SJCRH30 (cell line): Measurements from ENCODE around the gene LRRC8E. TPM values are rescaled to one million over a fixed set of nuclear protein-coding genes. Genes with fewer than 3 reads are reported as not detected.

Experiments used
- DNase-seq, 2 experiments: peaks; one replicate each; pipeline ENCODE4 v3.0.0-alpha.2; 2015 to 2020
- H3K27ac ChIP-seq: fragments of 250-450 bp; sonication (Bioruptor Pico); 2 replicates; pipeline ENCODE4 v1.5.1; 2020; ENCODE audit warnings: mild to moderate bottlenecking, moderate library complexity
- H3K27me3 ChIP-seq: fragments of 250-450 bp; sonication (Bioruptor Pico); 2 replicates; pipeline ENCODE4 v1.5.1; 2020; ENCODE audit warnings: mild to moderate bottlenecking, moderate library complexity
- H3K36me3 ChIP-seq: fragments of 250-450 bp; sonication (Bioruptor Pico); 2 replicates; pipeline ENCODE4 v1.5.1; 2020; ENCODE audit warnings: mild to moderate bottlenecking, moderate library complexity
- H3K4me1 ChIP-seq: fragments of 250-450 bp; sonication (Bioruptor Pico); 2 replicates; pipeline ENCODE4 v1.5.1; 2020; ENCODE audit warnings: mild to moderate bottlenecking, moderate library complexity
- H3K4me3 ChIP-seq: fragments of 250-450 bp; sonication (Bioruptor Pico); 2 replicates; pipeline ENCODE4 v1.5.1; 2020; ENCODE audit warnings: mild to moderate bottlenecking, moderate library complexity
- H3K9me3 ChIP-seq: fragments of 250-450 bp; sonication (Bioruptor Pico); replicated peaks from 2 replicates; pipeline ENCODE4 v1.5.1; 2020; ENCODE audit warnings: mild to moderate bottlenecking, moderate library complexity
- total RNA-seq: library from RNA; depleted of rRNA; stranded (reverse); fragments of >200 nt; shearing (Covaris generic); gene quantifications from 2 replicates; pipeline ENCODE4 v1.2.3, GENCODE V29; 2014; rRNA removed

Gene LRRC8E
- total RNA-seq, 1 experiment from 2014 or later, result 0.04 TPM

- H3K4me3 ChIP-seq, result no peak overlapping the region
- H3K27ac ChIP-seq, result no peak overlapping the region
- no peaks in the 10 kb centered on the region for H3K9me3 ChIP-seq
- peaks cover 10% of the 10 kb centered on the region; the same call in 1 of the 2 replicates for H3K36me3 ChIP-seq
- H3K27me3 ChIP-seq, result no peaks in the 10 kb centered on the region
- no peaks in the 10 kb centered on the region for H3K4me1 ChIP-seq
- no peak for DNase-seq
Observed at GRCh38 chr19:7940841-7941240, 52.5 kb downstream of the LRRC8E start.

- H3K36me3 ChIP-seq, result peaks cover 6% of the 10 kb centered on the region; the same call in 1 of the 2 replicates
- H3K4me3 ChIP-seq, result no peak overlapping the region
- no peak for DNase-seq
- no peaks in the 10 kb centered on the region for H3K27me3 ChIP-seq
- no peaks in the 10 kb centered on the region for H3K4me1 ChIP-seq
- H3K27ac ChIP-seq, result no peak overlapping the region
- no peaks in the 10 kb centered on the region for H3K9me3 ChIP-seq
Observed at GRCh38 chr19:7941895-7942596, 53.7 kb downstream of the LRRC8E start.

- no peaks in the 10 kb centered on the region for H3K9me3 ChIP-seq
- no peak for DNase-seq
- H3K4me3 ChIP-seq, result peak overlapping the region; percentile 82
- H3K27me3 ChIP-seq, result no peaks in the 10 kb centered on the region
- peak overlapping the region; percentile 82 for H3K27ac ChIP-seq
- H3K4me1 ChIP-seq, result no peaks in the 10 kb centered on the region
- peaks cover 6% of the 10 kb centered on the region; the same call in 1 of the 2 replicates for H3K36me3 ChIP-seq
Observed at GRCh38 chr19:7942981-7943443, 54.7 kb downstream of the LRRC8E start.

- H3K4me3 ChIP-seq, result peak within 1 kb of the TSS; percentile 82
- peak; percentile 99 for DNase-seq
- H3K4me1 ChIP-seq, result no peaks in the 10 kb centered on the region
- H3K27ac ChIP-seq, result peak within 1 kb of the TSS; percentile 82
- H3K27me3 ChIP-seq, result no peaks in the 10 kb centered on the region
- H3K36me3 ChIP-seq, result peaks cover 6% of the 10 kb centered on the region; the same call in 1 of the 2 replicates
- H3K9me3 ChIP-seq, result no peaks in the 10 kb centered on the region
Observed at GRCh38 chr19:7943444-7944176, 55.3 kb downstream of the LRRC8E start, which contains the start of gene TIMM44. Gene TIMM44, minus strand, starts transcription at chr19:7943666. Its CDS starts 15 bp downstream, at chr19:7943651.

- Histone ChIP-seq H3K4me3 (peak overlapping the region; percentile 82), H3K9me3 (no peaks in the 10 kb centered on the region), H3K27me3 (no peaks in the 10 kb centered on the region), H3K27ac (peak overlapping the region; percentile 82), H3K4me1 (no peaks in the 10 kb centered on the region), H3K36me3 (peaks cover 6% of the 10 kb centered on the region; the same call in 1 of the 2 replicates)
- peak; percentile 92 to 96 for DNase-seq
Observed at GRCh38 chr19:7944177-7944761, 56.0 kb downstream of the LRRC8E start.

GRCh38 chr19:7947939-7948338, 59.6 kb downstream of the LRRC8E start:
- no peaks in the 10 kb centered on the region for H3K9me3 ChIP-seq
- no peaks in the 10 kb centered on the region for H3K4me1 ChIP-seq
- no peak for DNase-seq
- no peaks in the 10 kb centered on the region for H3K36me3 ChIP-seq
- H3K4me3 ChIP-seq, result no peak overlapping the region
- no peaks in the 10 kb centered on the region for H3K27me3 ChIP-seq
- no peak overlapping the region for H3K27ac ChIP-seq

Other genes starting within 250 kb of the LRRC8E start
- gene RETN, start 219.5 kb upstream of the LRRC8E start, total RNA-seq, result not detected in 2 replicates
- not detected in 2 replicates for gene MCEMP1, start 211.4 kb upstream of the LRRC8E start, total RNA-seq
- gene TRAPPC5, start 207.7 kb upstream of the LRRC8E start, total RNA-seq, result 18.5 and 25.1 TPM in 2 replicates
- not detected in 2 replicates for gene FCER2, start 186.4 kb upstream of the LRRC8E start, total RNA-seq
- gene CLEC4G, start 156.4 kb upstream of the LRRC8E start, total RNA-seq, result not detected in 2 replicates
- gene CD209, start 141.0 kb upstream of the LRRC8E start, total RNA-seq, result not detected in 2 replicates
- gene CLEC4M, start 125.3 kb upstream of the LRRC8E start, total RNA-seq, result not detected in 2 replicates
- 5.5 and 6.0 TPM in 2 replicates for gene EVI5L, start 58.3 kb upstream of the LRRC8E start, total RNA-seq
- gene PRR36, start 14.1 kb upstream of the LRRC8E start, total RNA-seq, result not detected in 2 replicates
- 12.9 and 13.6 TPM in 2 replicates for gene MAP2K7, start 15.4 kb downstream of the LRRC8E start, total RNA-seq
- gene TGFBR3L, start 26.3 kb downstream of the LRRC8E start, total RNA-seq, result not detected in 2 replicates
- gene SNAPC2, start 31.8 kb downstream of the LRRC8E start, total RNA-seq, result 15.8 and 17.4 TPM in 2 replicates
- gene CTXN1, start 37.6 kb downstream of the LRRC8E start, total RNA-seq, result 1.0 TPM in 2 replicates
- 49.5 and 55.2 TPM in 2 replicates for gene TIMM44, start 55.2 kb downstream of the LRRC8E start, total RNA-seq
- gene ELAVL1, start 117.1 kb downstream of the LRRC8E start, total RNA-seq, result 79.4 and 79.6 TPM in 2 replicates
- gene CCL25, start 164.2 kb downstream of the LRRC8E start, total RNA-seq, result not detected in 2 replicates